Activated T-cell treated with anti-CD3 and anti-CD28 coated beads, Interleukin-2, amount 50 U/mL, for 4 hours (primary cell): ENCODE measurements around the gene LENG9. TPM values are rescaled to one million over a fixed set of nuclear protein-coding genes. Genes with fewer than 3 reads are reported as not detected.

Experiments used
- ATAC-seq, 2 donors: fragments of 200-7000 bp; cut with Tn5 transposase; one replicate each; pipeline ENCODE4 v1.10.0; 2021
- DNase-seq: peaks from one replicate; pipeline ENCODE4 v3.0.0-alpha.2; 2020
- H3K27me3 Mint-ChIP-seq: one replicate; pipeline ENCODE4 v1.8.0; 2021; ENCODE audit warnings: low read depth, mixed read lengths
- H3K36me3 Mint-ChIP-seq: one replicate; pipeline ENCODE4 v1.8.0; 2022; ENCODE audit warnings: mixed read lengths; ENCODE audit not compliant: insufficient read depth
- H3K4me1 Mint-ChIP-seq: one replicate; pipeline ENCODE4 v1.8.0; 2021; ENCODE audit warnings: low read depth, mixed read lengths
- H3K4me3 Mint-ChIP-seq: one replicate; pipeline ENCODE4 v1.8.0; 2021; ENCODE audit warnings: mild to moderate bottlenecking, moderate library complexity, mixed read lengths
- H3K9me3 Mint-ChIP-seq: one replicate; pipeline ENCODE4 v1.8.0; 2021; ENCODE audit warnings: mixed read lengths
- total RNA-seq, 3 donors: library from RNA; stranded (reverse); gene quantifications; one replicate each; pipeline ENCODE4 v1.2.1, GENCODE V29; 2021

LENG9 gene
- total RNA-seq, 3 donors from 2014 or later = 4.8 to 5.4 (median 5.2) TPM

- DNase-seq (no peak), ATAC-seq (no peak)
- no peaks in the 10 kb centered on the region for H3K36me3 Mint-ChIP-seq
- H3K4me1 Mint-ChIP-seq = peaks cover 22% of the 10 kb centered on the region
- peaks cover 48% of the 10 kb centered on the region for H3K27me3 Mint-ChIP-seq
- H3K9me3 Mint-ChIP-seq = no peaks in the 10 kb centered on the region
- no peak overlapping the region for H3K4me3 Mint-ChIP-seq
Measured at GRCh38 chr19:54418930-54419800, 44.4 kb downstream of the LENG9 start.

DNA sequence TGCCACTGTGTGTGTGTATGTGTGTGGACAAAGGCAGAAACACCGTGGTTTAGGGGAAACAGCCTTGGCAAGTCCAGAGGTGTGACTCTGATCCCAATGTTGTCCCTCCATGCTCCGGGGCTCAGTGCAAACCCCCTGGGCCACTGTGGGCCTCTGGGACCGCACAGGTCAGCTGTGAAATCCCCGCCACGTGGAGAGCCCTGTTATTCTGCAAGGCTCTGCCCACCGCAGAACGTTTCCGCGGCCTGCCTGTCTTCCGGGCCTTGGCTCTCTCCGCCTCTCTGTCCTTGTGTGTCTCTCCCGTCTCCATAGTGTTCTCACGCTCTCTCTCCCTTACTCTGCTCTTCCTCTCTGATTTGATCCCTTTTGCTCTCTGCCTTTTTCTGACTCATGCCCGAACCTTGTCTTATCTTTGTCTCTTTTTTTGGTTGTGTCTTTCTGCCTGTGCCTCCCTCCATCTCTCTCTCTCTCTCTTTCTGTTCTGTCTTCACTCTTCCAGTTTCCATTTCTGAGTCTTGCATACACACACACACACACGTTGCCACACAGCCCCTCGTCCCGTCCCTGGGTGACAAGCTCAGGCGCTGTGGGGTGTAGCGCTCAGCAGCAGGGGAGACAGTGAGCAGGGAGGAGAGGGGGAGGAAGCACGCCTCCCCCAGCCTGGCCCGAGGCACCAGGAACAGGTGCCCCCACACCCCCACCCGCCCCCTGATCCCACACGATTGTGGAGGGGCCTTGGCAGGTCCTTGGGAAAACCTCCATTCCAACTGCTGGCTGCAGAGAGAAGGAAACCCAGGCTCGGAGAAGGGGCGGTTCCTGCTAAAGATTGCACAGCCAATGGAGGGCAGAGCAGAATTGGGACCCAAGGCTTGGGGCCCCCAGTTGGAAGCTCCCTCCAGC lies 45.3 kb downstream of the LENG9 start:
- DNase-seq = no peak
- Mint-ChIP-seq H3K36me3 (no peaks in the 10 kb centered on the region), H3K9me3 (no peaks in the 10 kb centered on the region), H3K4me3 (peak overlapping the region; percentile 70), H3K4me1 (peaks cover 22% of the 10 kb centered on the region), H3K27me3 (peaks cover 52% of the 10 kb centered on the region)
- ATAC-seq = peak; percentile 40 to 52

- Mint-ChIP-seq H3K4me1 (peaks cover 22% of the 10 kb centered on the region), H3K27me3 (peaks cover 51% of the 10 kb centered on the region), H3K36me3 (no peaks in the 10 kb centered on the region), H3K4me3 (no peak overlapping the region), H3K9me3 (no peaks in the 10 kb centered on the region)
- DNase-seq (no peak), ATAC-seq (no peak)
Measured at GRCh38 chr19:54416695-54417491, 46.7 kb downstream of the LENG9 start.

- H3K4me1 Mint-ChIP-seq = peaks cover 22% of the 10 kb centered on the region
- no peak for DNase-seq
- ATAC-seq = no peak
- no peaks in the 10 kb centered on the region for H3K9me3 Mint-ChIP-seq
- H3K4me3 Mint-ChIP-seq = no peak overlapping the region
- no peaks in the 10 kb centered on the region for H3K36me3 Mint-ChIP-seq
- H3K27me3 Mint-ChIP-seq = peaks cover 51% of the 10 kb centered on the region
Measured at GRCh38 chr19:54415901-54416673, 47.5 kb downstream of the LENG9 start.

DNA sequence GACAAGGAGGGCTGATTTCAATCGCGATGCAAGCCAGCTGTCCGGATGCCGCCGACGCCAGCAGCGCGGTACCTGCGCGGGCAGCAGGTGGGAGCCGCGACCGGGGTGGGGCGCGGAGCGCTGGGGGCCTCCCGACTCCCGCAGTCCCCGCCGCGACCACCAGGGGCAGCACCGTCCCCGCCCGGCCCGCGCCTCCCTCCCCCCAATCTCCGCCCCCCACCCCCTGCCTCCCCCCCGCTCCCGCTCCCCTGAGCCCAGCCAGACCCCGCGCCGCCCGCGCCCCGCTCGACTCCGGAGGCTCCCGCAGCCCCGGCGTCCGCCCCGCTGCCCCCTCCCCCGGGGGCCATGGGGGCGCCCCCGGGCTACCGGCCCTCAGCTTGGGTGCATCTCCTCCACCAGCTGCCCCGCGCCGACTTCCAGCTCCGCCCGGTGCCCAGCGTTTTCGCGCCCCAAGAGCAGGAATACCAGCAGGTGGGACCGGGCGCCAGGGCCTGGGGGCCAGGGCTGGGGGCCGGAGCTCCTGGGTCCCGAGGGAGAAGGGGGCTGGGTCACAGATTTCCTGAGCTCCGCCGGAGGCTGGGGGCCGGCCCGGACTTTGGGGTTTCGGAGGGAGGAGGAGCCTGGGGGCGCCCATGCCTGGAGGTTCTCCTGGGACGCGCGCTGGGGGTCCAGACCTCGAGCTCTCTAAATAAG lies 48.2 kb downstream of the LENG9 start, which contains the start of gene TTYH1:
TTYH1 (plus strand) TSS at position 257 of the 693 bp plus-strand sequence; CDS start at position 346, 89 bp downstream.
- ATAC-seq (peak; percentile 64 to 67), DNase-seq (peak; percentile 29)
- Mint-ChIP-seq H3K4me1 (peaks cover 22% of the 10 kb centered on the region), H3K4me3 (no peak within 1 kb of the TSS), H3K27me3 (peaks cover 48% of the 10 kb centered on the region), H3K36me3 (no peaks in the 10 kb centered on the region), H3K9me3 (no peaks in the 10 kb centered on the region)

GRCh38 chr19:54414156-54414555 lies 49.4 kb downstream of the LENG9 start:
- Mint-ChIP-seq H3K4me1 (peaks cover 22% of the 10 kb centered on the region), H3K9me3 (no peaks in the 10 kb centered on the region), H3K4me3 (no peak overlapping the region), H3K36me3 (no peaks in the 10 kb centered on the region), H3K27me3 (peaks cover 40% of the 10 kb centered on the region)
- DNase-seq = no peak
- no peak for ATAC-seq

DNA sequence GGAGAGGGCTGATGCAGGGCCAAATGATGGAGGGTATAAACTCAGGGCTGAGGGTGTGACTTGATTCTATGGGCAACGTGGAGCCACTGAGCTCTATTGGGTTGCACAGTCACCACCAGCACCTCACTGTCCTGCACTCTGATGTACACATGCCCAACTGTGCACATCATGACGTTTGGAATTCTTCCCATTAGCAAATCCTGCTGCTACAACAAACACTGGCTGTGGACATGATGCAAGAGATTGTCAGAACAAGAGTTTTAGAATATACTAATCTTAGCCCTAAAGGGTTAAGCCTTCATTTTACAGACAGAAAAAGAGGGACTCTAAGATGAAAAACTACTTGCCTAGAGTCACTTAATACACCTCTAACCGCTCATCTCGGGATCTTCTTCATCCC lies 50.7 kb downstream of the LENG9 start:
- Mint-ChIP-seq H3K4me3 (no peak overlapping the region), H3K36me3 (no peaks in the 10 kb centered on the region), H3K9me3 (no peaks in the 10 kb centered on the region), H3K4me1 (peaks cover 16% of the 10 kb centered on the region), H3K27me3 (peaks cover 34% of the 10 kb centered on the region)
- DNase-seq (no peak), ATAC-seq (no peak)

Other genes starting within 250 kb of the LENG9 start
- not detected for gene LILRB3, start 240.8 kb downstream of the LENG9 start, total RNA-seq
- not detected for gene LILRA6, start 221.0 kb downstream of the LENG9 start, total RNA-seq
- not detected for gene LILRB5, start 206.5 kb downstream of the LENG9 start, total RNA-seq
- not detected for gene LILRB2, start 182.7 kb downstream of the LENG9 start, total RNA-seq
- not detected for gene LILRA5, start 150.6 kb downstream of the LENG9 start, total RNA-seq
- not detected for gene LILRA4, start 124.6 kb downstream of the LENG9 start, total RNA-seq
- gene LAIR1, start 98.8 kb downstream of the LENG9 start, total RNA-seq = 1 to 10 TPM; 4.7 to 6.1 (median 5.5) TPM
- gene TTYH1, start 48.3 kb downstream of the LENG9 start, total RNA-seq = under 1 TPM in 1 of 3 donors, not detected in 2; 0.46 TPM
- 100 to 1,000 TPM; 138 to 157 (median 145) TPM for gene LENG8, start 14.6 kb downstream of the LENG9 start, total RNA-seq
- gene CDC42EP5, start 9.5 kb upstream of the LENG9 start, total RNA-seq = under 1 TPM in 1 of 3 donors, not detected in 2; 0.30 TPM
- gene LAIR2, start 39.1 kb upstream of the LENG9 start, total RNA-seq = under 1 TPM; 0.35 to 0.76 (median 0.58) TPM
- gene LILRA2, start 110.0 kb upstream of the LENG9 start, total RNA-seq = not detected
- gene LILRA1, start 129.9 kb upstream of the LENG9 start, total RNA-seq = not detected
- 1 to 10 TPM in 1 of 3 donors, under 1 TPM in 2; 0.37 to 1.1 (median 0.83) TPM for gene LILRB1, start 166.7 kb upstream of the LENG9 start, total RNA-seq
- under 1 TPM in 1 of 3 donors, not detected in 2; 0.22 TPM for gene LILRB4, start 199.2 kb upstream of the LENG9 start, total RNA-seq